HG02973 (cell line): Measurements from ENCODE around the gene KIF4B.
"Not testable (repeated sequence)": the region's sequence is repeated elsewhere in the genome, so short reads cannot be mapped to it uniquely, and the experiment has no call there.

ENCODE experiments used
- ATAC-seq: cut with Tn5 transposase; IDR thresholded peaks from one replicate; pipeline ENCODE4 v1.9.1; 2021; ENCODE audit warnings: moderate library complexity; ENCODE audit not compliant: unreplicated experiment

KIF4B gene, protein sequence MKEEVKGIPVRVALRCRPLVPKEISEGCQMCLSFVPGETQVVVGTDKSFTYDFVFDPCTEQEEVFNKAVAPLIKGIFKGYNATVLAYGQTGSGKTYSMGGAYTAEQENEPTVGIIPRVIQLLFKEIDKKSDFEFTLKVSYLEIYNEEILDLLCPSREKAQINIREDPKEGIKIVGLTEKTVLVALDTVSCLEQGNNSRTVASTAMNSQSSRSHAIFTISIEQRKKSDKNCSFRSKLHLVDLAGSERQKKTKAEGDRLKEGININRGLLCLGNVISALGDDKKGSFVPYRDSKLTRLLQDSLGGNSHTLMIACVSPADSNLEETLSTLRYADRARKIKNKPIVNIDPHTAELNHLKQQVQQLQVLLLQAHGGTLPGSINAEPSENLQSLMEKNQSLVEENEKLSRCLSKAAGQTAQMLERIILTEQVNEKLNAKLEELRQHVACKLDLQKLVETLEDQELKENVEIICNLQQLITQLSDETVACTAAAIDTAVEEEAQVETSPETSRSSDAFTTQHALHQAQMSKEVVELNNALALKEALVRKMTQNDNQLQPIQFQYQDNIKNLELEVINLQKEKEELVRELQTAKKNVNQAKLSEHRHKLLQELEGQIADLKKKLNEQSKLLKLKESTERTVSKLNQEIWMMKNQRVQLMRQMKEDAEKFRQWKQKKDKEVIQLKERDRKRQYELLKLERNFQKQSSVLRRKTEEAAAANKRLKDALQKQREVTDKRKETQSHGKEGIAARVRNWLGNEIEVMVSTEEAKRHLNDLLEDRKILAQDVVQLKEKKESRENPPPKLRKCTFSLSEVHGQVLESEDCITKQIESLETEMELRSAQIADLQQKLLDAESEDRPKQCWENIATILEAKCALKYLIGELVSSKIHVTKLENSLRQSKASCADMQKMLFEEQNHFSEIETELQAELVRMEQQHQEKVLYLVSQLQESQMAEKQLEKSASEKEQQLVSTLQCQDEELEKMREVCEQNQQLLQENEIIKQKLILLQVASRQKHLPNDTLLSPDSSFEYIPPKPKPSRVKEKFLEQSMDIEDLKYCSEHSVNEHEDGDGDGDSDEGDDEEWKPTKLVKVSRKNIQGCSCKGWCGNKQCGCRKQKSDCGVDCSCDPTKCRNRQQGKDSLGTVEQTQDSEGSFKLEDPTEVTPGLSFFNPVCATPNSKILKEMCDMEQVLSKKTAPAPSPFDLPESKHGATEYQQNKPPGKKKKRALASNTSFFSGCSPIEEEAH

DNA sequence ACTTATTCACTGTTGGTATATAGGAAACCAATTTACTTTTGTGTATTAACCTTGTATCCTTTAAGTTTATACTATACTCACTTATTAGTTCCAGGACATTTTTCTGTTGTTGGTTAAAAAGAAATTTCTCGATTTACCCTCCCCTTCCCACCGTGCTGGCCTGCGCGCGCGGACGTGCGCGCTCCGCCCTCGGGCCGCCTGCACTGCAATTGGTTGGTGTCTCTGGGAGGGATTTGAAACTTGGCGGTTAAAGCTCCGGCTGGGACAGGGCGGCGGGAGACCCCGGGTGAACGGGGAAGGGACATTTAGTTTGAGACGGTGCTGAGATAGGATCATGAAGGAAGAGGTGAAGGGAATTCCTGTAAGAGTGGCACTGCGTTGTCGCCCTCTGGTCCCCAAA is at the start of gene KIF4B:
Gene KIF4B, plus strand, starts transcription at position 230 of the 400 bp plus-strand sequence. Its CDS starts 105 bp downstream, at position 335.
- no peak for ATAC-seq

- no peak for ATAC-seq
These were observed 47.3 kb upstream of the KIF4B start for GRCh38 chr5:154966081-154966841.

DNA sequence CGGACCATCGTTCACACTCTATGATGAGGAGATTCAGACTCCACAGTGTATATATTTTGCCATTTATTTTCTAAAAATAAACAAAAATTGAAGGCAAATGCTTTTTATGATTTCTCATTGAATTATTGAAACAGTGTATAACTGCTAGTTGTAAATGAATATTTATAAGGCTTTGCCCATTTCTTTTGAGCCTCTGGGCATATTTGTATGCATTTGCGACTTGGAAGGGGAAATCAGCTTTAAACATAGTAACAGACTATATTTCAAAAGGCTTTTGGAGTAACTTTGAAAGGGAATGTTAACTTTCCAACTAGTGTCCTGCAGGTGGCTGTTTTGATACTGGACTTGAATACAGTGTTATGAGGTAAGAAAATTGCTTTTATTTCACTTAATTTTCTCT is 46.7 kb upstream of the KIF4B start:
- ATAC-seq, result no peak

GRCh38 chr5:154967421-154968024 is 46.0 kb upstream of the KIF4B start:
- ATAC-seq, result no peak

DNA sequence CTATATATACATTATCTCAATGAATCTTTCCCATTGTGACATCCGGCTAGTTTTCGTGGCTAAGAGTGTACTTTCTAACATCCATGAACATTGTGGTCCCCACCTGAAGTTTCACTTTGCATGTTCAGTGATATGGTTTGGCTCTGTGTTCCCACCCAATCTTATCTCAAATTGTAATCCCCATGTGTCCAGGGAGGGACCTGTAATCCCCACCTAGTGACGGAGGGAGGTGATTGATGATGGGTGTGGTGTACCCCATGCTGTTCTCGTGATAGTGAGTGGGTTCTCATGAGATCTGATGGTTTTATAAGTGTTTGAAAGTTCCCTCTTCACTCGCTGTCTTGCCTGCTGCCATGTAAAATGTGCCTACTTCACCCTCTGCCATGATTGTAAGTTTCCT is 44.6 kb upstream of the KIF4B start:
- ATAC-seq, result no peak

DNA sequence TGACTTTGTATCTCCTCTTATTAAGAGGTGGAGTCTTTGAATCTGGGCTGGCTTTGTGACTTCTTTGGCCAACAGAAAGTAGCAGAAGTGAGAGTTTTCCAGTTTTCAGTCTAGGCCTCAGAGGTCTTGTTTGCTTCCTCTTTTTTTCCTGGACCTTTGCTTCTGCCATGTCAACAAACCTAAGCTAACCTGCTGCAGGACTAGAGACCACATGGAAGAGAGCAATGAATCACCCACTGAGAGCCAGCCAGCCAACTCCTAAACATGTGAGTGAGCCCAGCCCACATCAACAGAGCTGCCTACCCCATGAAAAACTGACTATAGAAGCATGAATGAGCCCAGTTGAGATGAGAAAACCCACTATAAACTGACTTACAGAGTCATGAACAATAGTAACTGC is 42.8 kb upstream of the KIF4B start:
- no peak for ATAC-seq

GRCh38 chr5:154971501-154971900 is 42.1 kb upstream of the KIF4B start:
- ATAC-seq, result no peak

- no peak for ATAC-seq
These were observed 41.0 kb upstream of the KIF4B start for GRCh38 chr5:154972476-154973080.

GRCh38 chr5:154976082-154976481 is 37.5 kb upstream of the KIF4B start:
- not testable (repeated sequence) for ATAC-seq

DNA sequence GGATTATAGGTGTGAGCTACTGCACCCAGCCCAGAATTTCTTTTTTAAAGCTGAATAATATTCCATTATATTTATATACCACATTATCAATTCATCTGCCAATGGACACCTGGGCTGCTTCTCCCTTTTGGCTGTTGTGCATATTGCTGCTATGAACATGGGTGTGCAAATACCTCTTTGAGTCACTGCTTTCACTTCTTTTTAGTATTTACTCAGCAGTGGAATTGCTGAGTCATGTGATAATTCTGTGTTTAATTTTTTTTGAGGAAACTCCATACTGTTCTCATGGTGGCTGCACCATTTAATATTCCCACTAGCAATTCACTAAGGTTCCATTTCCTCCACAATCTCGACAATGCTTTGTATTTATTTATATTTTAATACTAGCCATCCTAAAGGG is 36.1 kb upstream of the KIF4B start:
- ATAC-seq, result no peak

GRCh38 chr5:154978294-154978693 is 35.3 kb upstream of the KIF4B start:
- not testable (repeated sequence) for ATAC-seq

DNA sequence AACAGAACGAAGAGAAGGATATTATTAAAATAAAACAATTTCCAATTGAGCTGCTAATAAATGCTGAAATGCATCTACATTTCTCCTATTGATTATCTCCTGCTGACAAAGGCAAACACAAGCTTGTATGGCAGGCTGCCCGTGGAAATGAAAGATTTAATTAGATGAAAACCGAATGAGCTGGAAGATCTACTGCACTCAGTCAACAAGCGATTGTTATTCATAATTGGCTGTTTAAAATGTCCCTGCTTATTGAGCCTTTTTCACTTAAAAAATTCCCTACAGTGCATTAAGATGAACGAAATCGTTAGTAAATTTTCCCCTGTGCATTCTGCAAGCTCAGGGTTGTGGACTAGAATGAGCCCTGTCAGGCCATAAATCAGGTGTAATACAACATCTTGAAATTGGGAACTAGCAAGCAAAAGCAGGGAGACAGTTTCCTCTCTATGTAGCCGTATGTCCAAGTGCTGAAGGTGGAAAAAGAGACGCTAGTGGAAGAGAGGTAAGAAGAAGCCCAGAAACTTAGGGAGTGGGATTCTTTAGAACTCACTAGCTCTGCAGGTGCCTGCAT is 28.5 kb upstream of the KIF4B start:
- no peak for ATAC-seq

- ATAC-seq, result no peak
These were observed 27.4 kb upstream of the KIF4B start for GRCh38 chr5:154986151-154986550.

DNA sequence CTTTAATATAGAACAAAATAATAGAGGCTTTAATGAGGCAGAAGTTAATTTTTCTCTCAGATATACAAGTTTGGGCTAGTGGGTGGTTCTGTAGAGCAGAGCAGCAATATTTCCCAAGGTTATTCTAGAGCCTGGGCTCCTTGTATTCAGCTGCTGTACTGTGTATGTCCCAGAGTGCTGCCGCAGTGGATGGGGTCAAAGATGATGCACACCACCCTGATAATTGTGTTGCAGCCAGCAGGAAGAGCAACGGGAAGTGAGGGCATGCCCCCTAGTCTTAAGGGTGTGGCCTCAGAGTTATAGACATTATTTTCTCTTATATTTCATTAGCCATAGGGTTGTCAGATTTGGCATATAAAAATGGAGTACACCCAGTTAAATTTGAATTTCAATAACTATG is 23.9 kb upstream of the KIF4B start:
- no peak for ATAC-seq

- no peak for ATAC-seq
These were observed 20.1 kb upstream of the KIF4B start for GRCh38 chr5:154993461-154993860.

GRCh38 chr5:154995679-154996078 is 17.9 kb upstream of the KIF4B start:
- no peak for ATAC-seq

GRCh38 chr5:154997746-154998145 is 15.8 kb upstream of the KIF4B start:
- no peak for ATAC-seq

DNA sequence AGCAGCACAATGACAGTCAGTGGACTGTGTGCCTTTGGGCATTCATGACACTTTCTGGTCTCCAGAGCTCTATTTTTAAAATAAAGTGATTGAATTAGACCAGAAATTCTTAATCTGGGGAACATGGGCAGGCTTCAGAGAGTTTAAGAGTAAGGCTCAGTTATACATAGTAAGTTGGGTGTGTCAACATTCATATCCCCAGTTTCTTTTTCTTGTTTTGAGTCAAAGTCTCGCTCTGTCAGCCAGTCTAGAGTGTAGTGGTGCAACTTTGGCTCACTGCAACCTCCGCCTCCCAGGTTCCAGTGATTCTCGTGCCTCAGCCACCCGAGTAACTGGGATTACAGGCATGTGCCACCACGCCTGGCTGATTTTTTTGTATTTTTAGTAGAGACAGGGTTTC is 13.7 kb upstream of the KIF4B start:
- no peak for ATAC-seq

DNA sequence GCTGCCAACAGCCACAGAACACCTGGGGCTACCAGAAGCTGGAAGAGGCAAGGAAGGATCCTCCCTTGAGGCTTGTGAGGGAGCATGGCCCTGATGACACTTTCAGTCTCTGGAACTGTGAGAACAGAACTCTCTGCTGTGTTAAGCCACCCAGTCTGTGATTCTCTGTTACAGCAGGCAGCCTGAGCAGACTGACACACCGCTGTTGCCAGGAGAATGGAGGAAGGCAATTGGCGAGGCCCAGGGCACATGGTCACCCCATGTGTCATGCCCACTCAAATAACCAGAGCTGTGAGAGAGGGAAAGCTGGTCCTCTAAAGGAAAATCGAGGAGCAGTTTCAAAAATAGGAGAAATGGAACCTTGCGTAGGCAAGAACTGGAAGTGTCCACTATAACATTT is 12.0 kb upstream of the KIF4B start:
- no peak for ATAC-seq
